T-helper 22 cell (primary cell): ENCODE results near the gene TNFAIP1.

ENCODE experiments used
- DNase-seq: peaks from one replicate; pipeline ENCODE4 v3.0.0-alpha.2; 2020; ENCODE audit warnings: low read depth

Gene TNFAIP1

DNA sequence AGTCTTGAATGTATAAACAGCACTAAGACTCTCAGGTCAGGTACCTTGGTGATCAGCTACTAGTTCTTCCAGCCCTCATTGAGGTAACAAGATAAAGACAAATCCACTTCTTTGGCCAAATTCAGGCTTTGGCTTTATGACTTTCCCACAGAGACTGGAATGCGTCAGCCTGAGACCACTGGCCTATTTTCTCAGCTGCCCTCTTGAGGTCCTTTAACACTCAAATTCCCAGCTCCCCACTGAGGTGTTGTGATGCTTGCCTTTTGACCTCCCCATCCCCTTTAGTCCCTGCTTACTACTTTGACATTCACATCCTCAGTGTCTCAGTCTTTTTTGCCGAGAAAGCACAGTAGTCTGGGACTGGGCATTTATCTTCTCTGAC is 10.6 kb downstream of the TNFAIP1 start:
- DNase-seq: no peak

DNA sequence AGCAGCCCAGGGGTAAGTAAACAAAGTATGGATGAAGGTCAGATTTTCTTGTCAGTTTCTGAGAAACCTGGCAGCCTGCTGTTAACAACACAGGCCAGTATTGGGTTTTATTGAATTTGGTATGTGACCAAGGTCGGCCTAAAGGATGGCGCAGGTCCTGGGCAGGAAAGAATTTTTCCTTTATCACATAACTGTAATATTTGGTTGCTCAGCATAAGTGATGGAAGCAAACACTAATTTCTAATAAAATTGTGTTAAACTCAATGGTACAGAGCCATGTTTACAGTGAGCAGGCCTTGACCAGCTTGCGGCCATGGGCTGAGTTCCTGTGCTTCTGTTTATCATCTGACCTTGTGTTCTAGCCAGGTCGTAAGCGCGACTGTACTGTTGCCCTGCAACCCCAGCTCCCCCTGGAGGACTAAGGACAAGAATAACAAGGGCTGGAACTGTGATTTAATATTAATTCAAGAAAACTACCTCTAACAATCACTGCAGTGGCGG is 11.2 kb downstream of the TNFAIP1 start:
- no peak for DNase-seq

DNA sequence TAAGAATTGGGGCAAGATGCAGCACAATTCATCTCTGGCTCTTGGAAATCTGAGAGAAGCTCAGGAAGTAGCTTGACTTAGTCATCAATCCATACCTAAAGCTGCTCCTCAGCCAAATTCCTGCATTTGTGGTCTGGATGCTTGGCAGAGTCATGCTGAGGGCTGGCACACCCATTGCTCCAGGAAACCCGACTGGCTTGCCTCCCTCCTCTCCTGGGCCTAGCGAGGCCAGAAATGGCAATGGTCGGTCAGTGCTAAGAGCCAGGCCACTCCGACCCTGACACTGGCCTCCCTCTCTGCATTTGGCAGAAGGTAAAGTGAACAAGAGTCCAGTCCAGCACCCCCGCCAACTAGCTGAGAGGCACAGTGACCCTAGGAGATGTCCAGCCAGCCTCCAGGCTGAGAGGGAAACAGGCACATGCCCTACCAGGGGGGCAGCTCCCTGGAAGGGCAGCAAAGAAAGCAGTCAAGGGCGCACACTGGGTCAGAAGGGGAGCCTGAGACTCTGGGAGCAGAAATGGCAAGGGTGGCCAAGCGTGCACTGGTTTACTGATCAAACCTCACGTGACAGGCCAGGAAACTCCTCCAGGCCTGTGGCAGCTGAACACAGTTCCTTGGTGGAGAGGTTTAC is 11.8 kb downstream of the TNFAIP1 start:
- DNase-seq: no peak

DNA sequence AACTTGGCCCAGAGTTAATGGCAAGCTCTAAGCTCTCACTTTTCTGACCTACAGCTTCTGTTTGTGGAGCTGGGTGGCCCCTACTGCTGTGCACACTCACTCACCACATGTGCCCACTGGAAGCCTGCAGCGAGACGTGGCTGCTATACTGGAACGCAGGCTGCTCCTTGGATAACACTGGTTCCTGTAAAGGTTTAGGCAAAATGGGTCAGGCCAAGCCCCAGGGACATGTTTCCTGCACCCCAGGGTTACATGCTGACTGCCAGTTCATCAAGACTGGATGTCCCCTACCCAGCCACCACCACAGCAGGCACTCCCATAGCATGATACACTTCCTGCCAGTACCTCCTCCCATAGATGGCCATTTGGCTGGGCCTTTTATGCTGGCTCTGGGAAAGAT is 13.4 kb downstream of the TNFAIP1 start:
- no peak for DNase-seq

DNA sequence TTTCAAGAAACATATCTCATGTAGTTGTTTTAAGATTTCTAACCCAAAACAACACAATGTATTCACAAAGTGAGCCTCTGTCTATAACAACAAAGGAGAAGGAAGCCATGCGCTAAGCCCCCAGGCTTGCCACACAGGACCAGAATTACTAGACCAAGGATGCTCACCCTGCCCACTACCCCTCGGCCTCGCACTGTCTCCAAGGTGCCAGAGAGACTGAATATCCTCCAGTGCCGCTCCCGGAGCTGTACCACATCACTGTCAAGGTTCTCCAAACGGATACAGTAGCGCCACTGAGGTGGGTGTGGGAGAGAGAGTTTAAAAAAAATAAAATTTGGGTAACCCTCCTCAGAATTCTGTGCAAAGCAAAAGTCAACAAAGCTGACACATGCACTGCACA is 14.7 kb downstream of the TNFAIP1 start:
- no peak for DNase-seq

DNA sequence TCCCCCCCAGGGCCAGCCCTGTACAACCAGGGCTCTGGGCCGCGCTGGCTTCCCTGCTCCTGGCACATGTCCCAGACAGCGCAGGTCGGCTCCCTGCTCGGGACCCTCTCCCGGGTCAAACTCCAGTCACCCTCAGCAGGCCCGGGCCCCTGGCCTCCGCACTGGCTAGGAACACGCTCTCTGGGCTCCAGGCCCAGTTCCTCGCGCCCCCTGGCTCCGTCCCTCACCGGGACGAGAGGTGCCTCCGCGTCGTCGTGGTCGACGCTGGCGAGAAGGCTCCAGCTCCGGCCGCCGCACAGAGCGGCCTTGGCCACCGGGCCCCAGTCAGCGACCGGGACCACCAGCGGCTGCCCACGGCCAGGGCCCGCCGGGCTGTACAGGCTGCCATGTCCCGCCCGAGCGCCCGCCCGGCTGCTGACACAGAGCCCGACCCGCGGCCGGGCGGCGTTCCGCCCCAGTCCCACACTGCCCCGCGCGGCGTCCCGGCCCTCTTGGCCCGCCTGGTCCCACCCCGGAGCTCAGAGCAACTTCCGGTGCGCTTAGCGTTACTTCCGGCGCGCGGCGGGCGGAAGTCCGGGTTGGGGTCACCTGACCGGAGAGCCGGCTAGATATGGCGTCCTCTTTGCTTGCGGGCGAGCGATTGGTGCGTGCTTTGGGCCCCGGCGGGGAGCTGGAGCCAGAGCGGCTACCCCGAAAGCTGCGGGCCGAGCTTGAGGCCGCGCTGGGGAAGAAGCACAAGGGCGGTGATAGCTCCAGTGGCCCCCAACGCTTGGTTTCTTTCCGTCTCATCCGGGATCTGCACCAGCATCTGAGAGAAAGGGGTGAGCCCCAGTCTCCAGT is 21.7 kb downstream of the TNFAIP1 start, which contains the start of gene POLDIP2:
POLDIP2 (minus strand) TSS at position 467 of the 840 bp plus-strand sequence; CDS start at position 388, 79 bp downstream.
- peak; percentile 92 for DNase-seq

DNA sequence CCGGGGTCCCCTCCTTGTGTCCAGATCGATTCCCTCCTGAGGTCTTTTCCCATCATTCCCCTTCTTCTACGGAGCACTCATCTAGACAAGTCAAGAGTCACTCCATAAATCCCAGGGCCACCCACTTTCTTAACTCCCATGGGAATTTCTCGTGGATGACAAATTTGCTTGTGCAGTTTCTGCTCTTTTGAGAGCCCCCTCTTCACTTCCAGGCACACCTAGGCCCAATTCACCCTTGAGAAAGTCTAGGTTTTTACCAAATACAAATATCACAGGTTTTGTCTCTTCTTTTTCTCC is 22.3 kb downstream of the TNFAIP1 start:
- DNase-seq: no peak

DNA sequence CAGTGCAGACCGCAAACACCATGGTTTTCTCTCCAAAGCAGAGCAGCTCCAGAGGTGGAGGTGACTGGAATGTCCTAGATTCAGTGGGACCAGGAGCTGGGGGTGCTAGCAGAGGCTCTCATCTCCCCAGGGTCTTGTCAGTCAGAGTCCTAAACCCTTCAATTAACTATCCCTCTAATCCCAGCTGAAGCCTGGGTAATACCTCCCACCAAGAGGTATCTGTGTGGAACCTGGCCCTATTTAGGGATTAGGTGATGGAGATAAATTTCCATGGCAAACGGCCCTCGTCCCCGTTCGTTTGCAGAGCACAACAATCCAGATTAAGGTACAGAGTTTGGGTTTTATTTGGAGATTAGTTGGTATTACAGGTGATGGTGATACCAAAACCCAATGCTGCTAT is 27.6 kb downstream of the TNFAIP1 start:
- DNase-seq: no peak

DNA sequence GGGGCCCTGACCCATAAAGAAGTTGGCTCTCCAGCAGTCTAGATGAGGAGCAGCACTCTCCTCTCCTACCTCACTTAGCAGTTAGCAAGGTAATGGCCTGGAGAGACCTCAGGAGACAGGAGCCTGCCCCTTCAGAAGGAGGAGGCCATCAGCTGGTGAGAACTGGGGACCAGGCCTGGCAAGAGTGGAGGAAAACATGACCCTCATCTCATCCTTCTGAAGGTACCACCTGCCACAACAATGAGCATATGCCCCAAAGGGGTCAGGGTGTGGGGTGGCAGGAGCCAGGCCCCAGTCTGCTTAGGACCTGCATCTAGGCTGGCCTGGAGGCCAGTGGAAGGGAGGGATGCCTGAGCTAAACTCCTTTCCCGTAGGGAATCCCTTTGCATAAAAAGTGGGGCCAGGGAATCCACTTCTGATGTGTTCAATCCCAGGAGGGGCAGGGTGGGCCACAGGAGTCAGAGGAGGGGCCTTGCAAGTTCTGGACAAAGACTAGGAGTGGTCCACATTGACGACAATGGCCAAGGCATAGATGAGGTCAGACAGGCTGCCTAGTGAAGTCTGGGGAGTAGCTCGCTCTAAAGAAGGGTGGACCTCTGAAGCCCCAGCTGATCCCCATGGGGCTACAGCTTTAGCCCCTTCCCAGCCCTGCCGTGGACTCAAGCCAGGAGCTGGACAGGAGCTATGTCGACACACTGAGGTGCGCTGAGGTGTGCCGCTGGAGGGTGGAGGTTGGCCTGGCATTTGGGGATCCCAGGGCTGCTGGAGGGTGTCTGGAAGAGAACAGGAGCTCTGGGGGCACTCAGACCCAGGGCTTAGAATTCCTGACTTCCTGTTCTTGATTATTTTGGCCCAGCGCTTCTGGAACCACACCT is 28.5 kb downstream of the TNFAIP1 start:
- no peak for DNase-seq

DNA sequence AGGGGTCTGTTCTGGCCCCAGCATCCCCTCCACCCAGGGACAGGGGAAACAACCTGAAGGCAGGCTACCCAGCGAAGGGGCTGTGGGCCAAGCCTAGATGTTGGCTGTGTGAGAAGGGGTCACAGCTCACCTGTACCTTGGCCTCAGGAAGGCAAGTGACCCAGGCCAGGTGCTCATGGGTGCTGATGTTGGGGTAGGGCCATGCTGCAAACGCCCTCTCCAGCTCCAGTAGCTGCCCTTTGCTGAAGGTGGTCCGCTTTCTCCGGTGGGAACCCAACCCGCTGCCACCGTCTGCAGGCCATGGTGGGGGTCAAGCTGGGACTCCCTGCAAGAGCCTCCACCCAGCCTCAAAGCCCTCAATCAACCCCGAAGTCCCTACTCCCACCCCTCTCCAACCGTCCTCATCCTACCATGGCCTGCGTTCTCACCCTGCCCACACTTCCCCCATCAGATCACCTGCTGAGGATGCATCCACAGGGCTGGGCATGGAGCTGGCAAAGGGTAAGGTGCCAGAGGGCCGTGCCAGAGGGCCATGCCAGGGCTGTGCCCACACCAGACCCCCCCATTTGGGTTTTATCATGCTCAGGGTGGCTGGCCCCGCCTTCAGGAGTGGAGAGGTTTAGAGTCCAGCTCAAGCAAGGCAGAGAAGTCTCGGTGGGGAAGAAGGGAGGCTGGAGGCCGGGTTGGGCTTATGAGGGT is 29.3 kb downstream of the TNFAIP1 start, which contains the start of gene SEBOX:
SEBOX (minus strand) TSS at position 535 of the 699 bp plus-strand sequence; CDS start at position 487, 48 bp downstream.
- DNase-seq: no peak

DNA sequence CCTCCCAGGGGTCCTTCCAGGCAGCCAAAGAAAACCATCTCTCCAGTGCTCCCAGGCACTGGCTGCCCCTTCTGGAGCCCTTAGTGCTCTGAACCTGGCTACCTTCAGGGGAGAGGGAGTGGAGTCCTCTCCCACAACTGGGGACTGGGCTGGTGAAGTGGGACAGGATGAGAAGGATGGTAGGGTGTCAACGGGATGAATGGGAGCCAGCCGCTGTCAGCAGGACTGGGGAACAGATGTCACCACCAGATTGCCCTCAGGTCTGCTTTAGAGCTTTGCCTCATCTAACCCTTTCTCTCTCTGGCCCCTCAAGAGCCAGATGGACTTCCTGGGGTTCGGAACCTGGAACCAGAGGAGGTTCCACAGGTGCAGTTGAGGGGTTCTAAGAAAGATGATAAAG is 29.9 kb downstream of the TNFAIP1 start:
- DNase-seq: no peak

DNA sequence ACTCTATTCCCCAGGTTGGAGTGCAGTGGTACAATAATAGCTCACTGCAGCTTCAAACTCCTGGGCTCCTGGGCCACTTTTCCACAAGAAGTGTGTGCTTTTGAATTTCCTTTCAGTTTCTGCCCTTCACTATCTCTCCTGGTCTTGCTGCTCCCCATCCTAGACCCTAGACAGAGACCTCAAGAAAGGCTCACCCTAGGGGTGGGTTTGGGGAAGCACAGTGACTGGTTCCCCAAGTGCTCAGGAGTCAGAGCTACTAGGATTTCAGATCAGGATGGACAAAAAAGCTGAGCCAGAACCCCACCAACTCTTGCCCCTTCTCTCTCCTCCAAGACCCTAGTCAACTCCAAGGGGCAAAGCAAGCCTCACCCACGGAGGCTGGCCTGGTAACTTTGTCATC is 31.0 kb downstream of the TNFAIP1 start:
- no peak for DNase-seq

DNA sequence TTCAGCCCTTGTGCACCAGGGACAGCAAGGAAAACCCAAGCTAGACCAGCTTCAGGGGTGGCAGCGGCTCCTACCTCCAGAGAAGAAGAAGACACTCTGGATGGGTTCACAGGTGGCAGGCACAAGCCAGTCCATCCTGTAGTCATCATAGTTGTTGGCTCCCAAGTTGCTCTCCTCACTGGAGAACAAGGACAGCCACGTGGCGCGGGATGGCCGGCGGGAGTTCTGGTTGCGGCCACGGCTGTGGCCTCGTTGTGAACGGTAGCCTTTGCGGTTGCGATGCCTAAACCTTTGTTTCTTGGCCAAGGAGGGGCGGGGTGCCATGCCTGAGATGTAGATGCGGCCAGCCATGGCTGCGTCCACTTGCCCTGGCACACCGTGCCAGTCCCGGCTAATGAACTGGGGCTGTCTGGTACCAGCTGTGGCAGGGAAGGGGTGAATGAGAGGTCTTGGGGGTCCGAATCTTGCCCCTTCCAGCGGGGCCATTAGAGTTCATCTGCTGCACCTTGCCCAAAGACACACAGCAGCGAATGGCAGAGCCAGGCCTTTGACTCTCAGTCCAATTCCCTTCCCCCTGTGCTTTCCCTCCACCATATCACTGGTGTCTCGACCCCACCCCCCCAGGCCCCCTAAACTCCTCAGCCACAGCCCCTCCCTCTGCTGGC is 32.2 kb downstream of the TNFAIP1 start:
- DNase-seq: no peak

DNA sequence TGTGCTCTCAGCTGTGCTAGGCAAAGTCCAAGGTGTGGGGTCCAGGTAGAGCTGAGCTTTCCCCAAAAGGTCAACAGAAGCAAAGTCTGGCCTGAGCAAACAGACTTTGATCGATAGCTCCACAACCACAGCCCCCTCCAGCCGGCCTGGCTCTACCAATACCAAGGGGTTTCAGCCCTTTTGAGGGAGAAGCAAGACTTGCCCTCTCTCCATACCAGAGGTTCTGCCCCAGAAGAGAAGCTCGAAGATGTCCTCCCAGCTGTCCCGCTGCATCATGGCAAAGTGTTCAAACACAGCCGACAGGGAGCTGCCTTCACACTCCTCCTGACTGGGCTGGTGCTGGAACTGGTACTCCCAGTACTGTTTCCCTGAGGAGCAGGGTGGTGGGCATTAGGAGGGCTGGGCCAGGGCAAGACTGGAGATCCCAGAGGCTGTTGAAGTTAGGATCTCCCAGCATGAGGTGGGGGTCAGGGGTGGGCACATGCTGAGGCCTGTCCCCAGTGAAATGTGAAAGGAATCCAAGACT is 32.8 kb downstream of the TNFAIP1 start:
- no peak for DNase-seq

DNA sequence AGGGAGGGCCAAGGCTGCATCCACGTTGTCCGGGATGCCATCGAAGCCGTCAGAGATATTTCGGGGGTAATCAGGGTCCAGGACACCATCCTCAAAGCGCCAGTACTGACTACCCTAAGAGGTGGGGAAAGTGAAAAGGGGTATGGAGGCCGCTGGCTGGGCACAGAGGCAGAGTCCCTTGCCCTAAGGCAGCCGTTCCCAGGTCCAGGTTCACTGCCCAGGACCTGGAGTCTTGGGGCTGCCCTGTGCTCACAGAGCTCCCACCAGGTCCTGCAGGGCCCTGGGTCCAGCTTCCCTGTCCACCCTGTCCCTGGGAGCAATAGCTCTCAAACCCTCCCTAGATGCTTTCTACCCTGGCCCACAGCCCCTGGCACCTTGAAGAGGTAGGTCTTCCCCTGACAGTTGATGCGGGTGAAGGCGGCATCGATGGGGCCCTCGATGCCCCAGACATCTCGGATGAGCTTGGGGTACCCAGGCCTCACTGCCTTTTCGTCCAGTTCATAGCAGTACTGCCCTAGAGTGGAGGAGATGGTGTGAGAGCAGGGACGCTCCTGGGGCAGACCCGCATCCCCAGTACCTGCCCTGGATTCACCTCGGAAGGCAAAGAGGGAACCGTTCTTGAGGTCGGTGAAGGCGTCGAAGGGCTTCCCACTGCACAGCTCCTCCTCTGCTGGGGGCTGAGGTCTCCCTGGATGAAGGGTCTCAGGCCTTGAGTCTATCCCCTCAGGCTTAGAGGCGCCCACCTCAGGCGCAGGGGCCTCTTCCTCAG is 33.5 kb downstream of the TNFAIP1 start:
- no peak for DNase-seq

DNA sequence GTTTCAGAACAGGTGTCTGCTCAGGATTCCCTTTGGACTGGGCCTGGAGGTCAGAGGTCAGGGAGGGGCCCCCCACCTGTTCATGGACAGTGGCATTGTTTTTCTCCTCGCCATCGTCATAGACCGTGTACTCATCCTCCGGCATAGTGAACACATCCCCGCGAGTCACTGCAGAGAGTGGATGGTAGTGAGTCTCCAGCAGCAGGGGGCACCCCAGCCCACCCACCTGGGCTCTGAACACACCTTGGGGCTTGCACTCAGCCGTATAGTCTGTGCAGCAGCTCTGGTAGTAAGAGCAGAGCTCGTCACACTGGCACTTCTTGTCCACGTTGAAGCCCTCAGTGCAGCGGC is 34.1 kb downstream of the TNFAIP1 start:
- DNase-seq: no peak

DNA sequence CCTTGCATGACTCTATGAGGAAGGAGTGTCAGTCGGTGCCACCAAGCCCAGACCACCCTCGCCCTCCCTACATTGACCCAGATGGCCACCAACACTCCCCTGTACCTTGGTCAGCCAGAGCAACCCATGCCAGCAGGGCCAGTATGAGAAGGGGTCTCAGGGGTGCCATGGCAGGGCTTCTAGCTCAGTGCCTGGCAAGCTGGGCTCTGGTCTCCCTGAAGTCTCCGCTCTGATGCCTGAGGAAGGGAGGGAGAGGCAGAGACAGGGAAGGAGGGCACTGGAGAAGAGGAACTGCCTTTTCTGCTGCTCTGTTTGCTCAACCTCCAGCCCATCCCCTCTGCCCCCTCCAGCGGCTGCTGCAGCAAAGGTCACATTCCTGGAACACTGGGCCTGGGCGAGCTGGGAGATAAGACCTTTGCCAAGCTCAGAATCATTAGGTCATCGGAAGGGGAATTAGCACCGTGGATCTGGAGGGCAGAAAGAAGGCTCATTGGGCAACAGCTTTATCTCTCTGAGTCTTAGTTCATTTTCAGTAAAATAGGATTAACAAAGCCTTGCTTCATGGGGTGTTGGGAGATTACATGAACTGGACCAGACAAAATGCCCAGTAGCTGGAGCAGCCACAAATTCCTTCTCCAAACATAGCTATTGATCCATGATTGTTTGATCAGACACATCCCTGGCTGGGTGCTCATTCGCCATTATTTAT is 34.6 kb downstream of the TNFAIP1 start, which contains the start of gene VTN:
VTN (minus strand) TSS at position 273 of the 709 bp plus-strand sequence; CDS start at position 169, 104 bp downstream.
- no peak for DNase-seq

DNA sequence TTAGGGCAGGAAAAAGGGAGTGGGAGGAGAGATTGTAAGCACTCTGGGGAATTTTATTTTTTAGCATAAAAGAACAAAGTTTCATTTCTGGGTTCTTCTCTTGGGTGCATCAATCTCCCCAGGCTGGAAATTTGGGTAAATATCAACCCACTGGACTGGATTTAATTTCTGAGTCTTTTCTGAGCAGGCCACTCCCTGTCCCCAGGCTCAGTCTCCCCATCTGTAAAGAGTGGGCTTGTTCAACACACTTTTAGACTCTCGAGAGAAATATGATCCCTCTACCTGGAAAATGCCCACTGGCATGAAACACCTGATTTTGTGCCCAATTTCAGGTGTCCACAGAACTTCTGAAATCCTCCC is 35.2 kb downstream of the TNFAIP1 start:
- no peak for DNase-seq
